H9 (cell line): ENCODE data around the gene SCRN2. TPM values are rescaled to one million over a fixed set of nuclear protein-coding genes. Genes with fewer than 3 reads are reported as not detected.

Experiments
- DNase-seq: peaks from one replicate; pipeline ENCODE4 v3.0.0-alpha.2; 2017
- H2AFZ ChIP-seq: one replicate; pipeline ENCODE4 v1.6.1; 2013; ENCODE audit warnings: mild to moderate bottlenecking, low read length, control low read depth, moderate library complexity
- H2AK5ac ChIP-seq: 2 replicates; pipeline ENCODE4 v1.6.1; 2013; ENCODE audit warnings: low read length, control low read depth, mixed read lengths; ENCODE audit not compliant: insufficient read length
- H2BK120ac ChIP-seq: one replicate; pipeline ENCODE4 v1.6.1; 2013; ENCODE audit warnings: low read depth, mild to moderate bottlenecking, low read length, control low read depth, inconsistent platforms; ENCODE audit not compliant: poor library complexity, severe bottlenecking
- H2BK12ac ChIP-seq: 2 replicates; pipeline ENCODE4 v1.6.1; 2013; ENCODE audit warnings: low read length, control low read depth, mixed read lengths, low read depth; ENCODE audit not compliant: insufficient read length
- H2BK15ac ChIP-seq: 2 replicates; pipeline ENCODE4 v1.6.1; 2013; ENCODE audit warnings: low read depth, low read length, control low read depth
- H2BK20ac ChIP-seq: one replicate; pipeline ENCODE4 v1.6.1; 2013; ENCODE audit warnings: low read depth, mild to moderate bottlenecking, low read length, control low read depth, inconsistent platforms; ENCODE audit not compliant: poor library complexity, severe bottlenecking
- H2BK5ac ChIP-seq: 2 replicates; pipeline ENCODE4 v1.6.1; 2013; ENCODE audit warnings: low read length, control low read depth, mixed read lengths; ENCODE audit not compliant: insufficient read length
- H3K14ac ChIP-seq: 2 replicates; pipeline ENCODE4 v1.6.1; 2013; ENCODE audit warnings: low read length, control low read depth; ENCODE audit not compliant: insufficient read depth
- H3K18ac ChIP-seq: 2 replicates; pipeline ENCODE4 v1.6.1; 2013; ENCODE audit warnings: low read depth, mild to moderate bottlenecking, mixed read lengths, low read length, control low read depth; ENCODE audit not compliant: insufficient read length
- H3K23ac ChIP-seq: 2 replicates; pipeline ENCODE4 v1.6.1; 2013; ENCODE audit warnings: low read length, control low read depth, mixed read lengths, low read depth; ENCODE audit not compliant: insufficient read length
- H3K23me2 ChIP-seq: 2 replicates; pipeline ENCODE4 v1.6.1; 2013; ENCODE audit warnings: low read depth, mild to moderate bottlenecking, mixed read lengths, low read length, control low read depth; ENCODE audit not compliant: insufficient read length, poor library complexity, severe bottlenecking
- H3K27ac ChIP-seq: 2 replicates; pipeline ENCODE4 v1.5.1; 2013; ENCODE audit warnings: low read length, control low read depth, mixed read lengths, low read depth; ENCODE audit not compliant: insufficient read length
- H3K27me3 ChIP-seq: 2 replicates; pipeline ENCODE4 v1.6.1; 2013; ENCODE audit warnings: low read length, control low read depth, inconsistent platforms; ENCODE audit not compliant: insufficient read depth
- H3K4ac ChIP-seq: 2 replicates; pipeline ENCODE4 v1.6.1; 2013; ENCODE audit warnings: low read depth, mild to moderate bottlenecking, control low read depth, inconsistent platforms, low read length, moderate library complexity
- H3K4me1 ChIP-seq: 2 replicates; pipeline ENCODE4 v1.6.1; 2013; ENCODE audit warnings: low read length, control low read depth, inconsistent platforms; ENCODE audit not compliant: insufficient read depth
- H3K4me2 ChIP-seq: 2 replicates; pipeline ENCODE4 v1.6.1; 2013; ENCODE audit warnings: low read length, control low read depth, mixed read lengths; ENCODE audit not compliant: insufficient read length, insufficient read depth
- H3K56ac ChIP-seq: 2 replicates; pipeline ENCODE4 v1.6.1; 2013; ENCODE audit warnings: low read depth, mild to moderate bottlenecking, mixed read lengths, low read length, control low read depth; ENCODE audit not compliant: insufficient read length
- H3K79me1 ChIP-seq: 2 replicates; pipeline ENCODE4 v1.6.1; 2013; ENCODE audit warnings: low read depth, mild to moderate bottlenecking, moderate library complexity, low read length, control low read depth, inconsistent platforms; ENCODE audit not compliant: insufficient read depth, poor library complexity, severe bottlenecking
- H3K79me2 ChIP-seq: 2 replicates; pipeline ENCODE4 v1.6.1; 2013; ENCODE audit warnings: low read length, control low read depth, inconsistent platforms; ENCODE audit not compliant: insufficient read depth
- H3K9ac ChIP-seq: 2 replicates; pipeline ENCODE4 v1.6.1; 2013; ENCODE audit warnings: low read length, control low read depth, mixed read lengths; ENCODE audit not compliant: insufficient read length; ENCODE audit errors: extremely low read depth
- H3K9me3 ChIP-seq: one replicate; pipeline ENCODE4 v1.6.1; 2013; ENCODE audit warnings: low read depth, low read length, inconsistent platforms; ENCODE audit not compliant: control insufficient read depth
- H3T11ph ChIP-seq: one replicate; pipeline ENCODE4 v1.6.1; 2013; ENCODE audit warnings: mild to moderate bottlenecking, low read length, control low read depth, inconsistent platforms
- H4K20me1 ChIP-seq: one replicate; pipeline ENCODE4 v1.6.1; 2013; ENCODE audit not compliant: control insufficient read depth, insufficient read length, insufficient read depth
- H4K5ac ChIP-seq: 2 replicates; pipeline ENCODE4 v1.6.1; 2013; ENCODE audit warnings: low read depth, mild to moderate bottlenecking, mixed read lengths, low read length, control low read depth; ENCODE audit not compliant: insufficient read length
- H4K8ac ChIP-seq: replicated peaks from 2 replicates; pipeline ENCODE4 v1.6.1; 2013; ENCODE audit warnings: low read length, control low read depth, mixed read lengths, low read depth; ENCODE audit not compliant: insufficient read length
- H4K91ac ChIP-seq: 2 replicates; pipeline ENCODE4 v1.6.1; 2013; ENCODE audit warnings: low read depth, mild to moderate bottlenecking, moderate library complexity, mixed read lengths, low read length, control low read depth; ENCODE audit not compliant: insufficient read length
- H3K27ac Mint-ChIP-seq, 3 experiments: 2 replicates in 2 of 3; 3 replicates in 1 of 3; pipeline ENCODE4 v1.8.0; 2020 to 2021; ENCODE audit warnings: mixed read lengths in 3 of 3, mild to moderate bottlenecking in 1 of 3, moderate library complexity in 1 of 3
- H3K27me3 Mint-ChIP-seq: 2 replicates; pipeline ENCODE4 v1.8.0; 2021; ENCODE audit warnings: low read depth, mild to moderate bottlenecking, moderate library complexity, mixed read lengths
- H3K36me3 Mint-ChIP-seq, 3 experiments: 2 replicates in 2 of 3; 3 replicates in 1 of 3; pipeline ENCODE4 v1.8.0; 2020 to 2021; ENCODE audit warnings: low read depth in 3 of 3, mixed read lengths in 3 of 3; ENCODE audit not compliant: insufficient read depth in 1 of 3
- H3K4me1 Mint-ChIP-seq, 2 experiments: 2 replicates each; pipeline ENCODE4 v1.8.0; 2020; ENCODE audit warnings: mixed read lengths in 2 of 2
- H3K4me3 Mint-ChIP-seq, 2 experiments: 2 replicates in 1 of 2; 3 replicates in 1 of 2; pipeline ENCODE4 v1.8.0; 2020 to 2021; ENCODE audit warnings: mild to moderate bottlenecking in 2 of 2, mixed read lengths in 2 of 2, moderate library complexity in 1 of 2
- H3K9me3 Mint-ChIP-seq, 2 experiments: 2 replicates in 1 of 2; 3 replicates in 1 of 2; pipeline ENCODE4 v1.8.0; 2020; ENCODE audit warnings: mild to moderate bottlenecking in 2 of 2, mixed read lengths in 2 of 2, moderate library complexity in 1 of 2
- CTCF ChIP-seq: fragments of 200-600 bp; sonication (generic); conservative IDR thresholded peaks from 3 replicates; pipeline ENCODE4 v1.8.0; 2021; ENCODE audit warnings: antibody characterized with exemption, mild to moderate bottlenecking
- WGBS: extraction: QIAGEN DNeasy Blood & Tissue Kit; methylation state at CpG from one replicate; pipeline ENCODE4 v1.1.7; 2013; ENCODE audit warnings: missing lambda C conversion rate, low lambda C conversion rate, mixed read lengths; ENCODE audit not compliant: insufficient read length; ENCODE audit errors: extremely low coverage; 5-methylcytosine and 5-hydroxymethylcytosine counted together
- total RNA-seq: library from RNA; stranded (reverse); gene quantifications from 2 replicates; pipeline ENCODE4 v1.2.1, GENCODE V29; 2021

Gene SCRN2
- total RNA-seq, 1 experiment from 2014 or later = 34.0 TPM

- Histone ChIP-seq H2AFZ (no peak overlapping the region), H4K91ac (no peak overlapping the region), H3K27me3 (peaks cover 7% of the 10 kb centered on the region; the same call in 1 of the 2 replicates), H3K4me1 (peaks cover 10% of the 10 kb centered on the region; the same call in 1 of the 2 replicates), H2BK15ac (no peak overlapping the region), H2BK12ac (no peak overlapping the region), H3T11ph (no peak overlapping the region), H3K23ac (no peak overlapping the region), H3K79me2 (no peaks in the 10 kb centered on the region), H2AK5ac (no peak overlapping the region), H3K79me1 (no peaks in the 10 kb centered on the region), H2BK5ac (no peak overlapping the region), H3K18ac (no peak overlapping the region), H4K20me1 (no peaks in the 10 kb centered on the region), H3K14ac (no peak overlapping the region), H2BK20ac (no peak overlapping the region), H3K56ac (no peak overlapping the region), H2BK120ac (no peak overlapping the region), H3K9ac (no peak overlapping the region), H3K4me2 (peak overlapping the region; percentile 56), H3K9me3 (no peaks in the 10 kb centered on the region), H4K8ac (no peak overlapping the region), H4K5ac (no peak overlapping the region), H3K23me2 (peaks cover 11% of the 10 kb centered on the region), H3K27ac (no peak overlapping the region), H3K4ac (no peak overlapping the region)
- Mint-ChIP-seq H3K9me3 (no peaks in the 10 kb centered on the region; a peak in 1 of 5 replicates), H3K4me3 (peak overlapping the region; percentile 27 to 76; a peak in 4 of 5 replicates), H3K27ac (no peak overlapping the region), H3K4me1 (peaks cover 53 to 68% of the 10 kb centered on the region in 2 experiments), H3K36me3 (no peaks in the 10 kb centered on the region), H3K27me3 (peaks cover 77% of the 10 kb centered on the region)
- DNase-seq = no peak
- no peak for TF ChIP-seq CTCF
- WGBS = no CpG with 5 or more reads among the region's 4 CpGs
Observed at GRCh38 chr17:47873200-47874090, 32.4 kb upstream of the SCRN2 start.
